Measurements from ENCODE around the gene USP47.
A peak's percentile ranks its signal among the peaks of the same experiment; 100 is the strongest.

The USP47 gene

DNA sequence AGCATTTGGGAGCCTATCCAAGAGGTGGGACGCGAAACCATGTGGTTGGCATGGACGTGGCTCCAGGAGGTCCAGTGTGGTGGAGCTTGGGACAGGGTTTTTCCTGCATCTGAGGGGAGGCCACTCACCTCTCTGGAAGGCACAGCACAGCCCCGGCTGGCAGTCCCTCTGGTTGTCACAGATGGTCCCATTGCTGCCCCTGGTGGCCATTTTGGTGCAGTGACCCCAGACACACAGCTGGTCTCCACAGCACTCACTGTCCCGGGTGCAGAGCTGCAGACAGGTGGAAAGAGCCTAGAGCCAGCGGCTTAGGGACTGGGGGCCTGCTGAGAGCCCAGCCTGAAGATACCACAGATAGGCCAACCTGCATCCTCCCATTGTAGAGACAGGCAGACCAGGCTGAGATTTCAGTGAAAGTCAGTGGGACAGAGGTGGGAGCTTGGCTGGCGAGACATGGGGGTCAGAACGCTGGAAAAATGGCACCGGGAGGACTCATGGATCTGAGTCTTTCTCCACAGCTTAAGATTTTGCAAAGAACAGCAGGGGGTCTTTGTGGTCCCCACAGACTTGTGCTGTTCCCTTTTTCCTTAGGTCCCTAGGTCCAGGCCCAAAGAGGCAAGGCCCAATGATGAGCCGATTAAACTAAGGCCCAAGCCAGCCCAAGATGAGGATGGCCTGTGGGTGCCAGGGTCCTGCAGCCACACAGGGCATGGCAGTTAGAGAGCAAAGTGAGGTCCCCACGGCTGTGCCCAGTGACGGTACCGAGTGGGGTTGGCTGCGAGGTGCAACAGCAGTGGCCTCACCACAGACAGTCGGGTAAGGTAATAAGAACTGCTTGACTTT is 125.3 kb downstream of the USP47 start:
- no peaks in the 10 kb centered on the region for H3K27me3 Mint-ChIP-seq
- peak; percentile 77 for DNase-seq
- peaks cover 2% of the 10 kb centered on the region for H3K4me1 Mint-ChIP-seq (ENCODE audit: low read depth)
- no peaks in the 10 kb centered on the region for H3K36me3 Mint-ChIP-seq (ENCODE audit: low read depth)
- H3K4me3 Mint-ChIP-seq: no peak overlapping the region
- H3K27ac Mint-ChIP-seq: no peak overlapping the region
- H3K9me3 Mint-ChIP-seq: no peaks in the 10 kb centered on the region

DNA sequence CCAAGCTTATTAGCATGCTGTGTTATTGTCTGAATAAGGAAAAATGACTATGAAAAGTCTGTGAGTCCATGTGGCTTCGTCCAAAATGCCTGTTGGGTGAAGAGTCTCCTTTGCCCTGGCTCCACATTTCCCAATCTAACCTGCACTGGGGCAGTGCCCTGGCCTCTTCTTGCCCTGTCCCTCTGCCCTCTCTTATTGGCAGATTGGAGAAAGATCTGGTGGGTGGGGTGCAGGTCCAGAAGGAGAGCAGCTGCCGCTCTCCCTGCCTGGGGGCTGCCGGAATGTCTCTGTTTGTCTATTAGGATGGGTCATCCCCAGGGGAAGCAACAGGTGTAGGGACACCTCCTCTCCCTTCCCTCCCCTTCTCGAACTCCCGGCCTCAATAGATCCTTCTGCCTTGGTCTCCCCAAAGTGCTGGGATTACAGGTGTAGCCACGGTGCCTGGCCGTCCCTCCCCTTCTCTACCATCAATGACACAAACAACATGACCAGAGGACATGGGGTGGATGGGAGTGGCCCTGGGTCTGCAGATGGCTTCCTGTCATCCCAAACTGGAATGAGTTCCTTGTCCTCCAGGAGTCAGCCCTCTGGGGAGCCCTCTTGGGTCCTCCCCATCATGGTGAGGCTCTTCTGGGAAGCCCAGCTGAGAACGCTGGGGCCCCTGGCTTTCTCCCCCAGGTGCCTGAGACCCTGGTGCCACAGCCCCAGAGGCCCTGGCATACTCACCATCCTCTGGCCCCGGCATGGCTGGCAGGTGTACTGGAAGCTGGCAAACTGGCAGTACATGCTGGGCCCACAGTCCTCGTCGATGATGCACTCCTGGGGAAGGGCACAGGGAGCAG is 126.1 kb downstream of the USP47 start:
- H3K27ac Mint-ChIP-seq: no peak overlapping the region
- no peaks in the 10 kb centered on the region for H3K36me3 Mint-ChIP-seq (ENCODE audit: low read depth)
- no peak overlapping the region for H3K4me3 Mint-ChIP-seq
- no peaks in the 10 kb centered on the region for H3K27me3 Mint-ChIP-seq
- no peaks in the 10 kb centered on the region for H3K9me3 Mint-ChIP-seq
- DNase-seq: no peak
- H3K4me1 Mint-ChIP-seq (ENCODE audit: low read depth): peaks cover 2% of the 10 kb centered on the region

DNA sequence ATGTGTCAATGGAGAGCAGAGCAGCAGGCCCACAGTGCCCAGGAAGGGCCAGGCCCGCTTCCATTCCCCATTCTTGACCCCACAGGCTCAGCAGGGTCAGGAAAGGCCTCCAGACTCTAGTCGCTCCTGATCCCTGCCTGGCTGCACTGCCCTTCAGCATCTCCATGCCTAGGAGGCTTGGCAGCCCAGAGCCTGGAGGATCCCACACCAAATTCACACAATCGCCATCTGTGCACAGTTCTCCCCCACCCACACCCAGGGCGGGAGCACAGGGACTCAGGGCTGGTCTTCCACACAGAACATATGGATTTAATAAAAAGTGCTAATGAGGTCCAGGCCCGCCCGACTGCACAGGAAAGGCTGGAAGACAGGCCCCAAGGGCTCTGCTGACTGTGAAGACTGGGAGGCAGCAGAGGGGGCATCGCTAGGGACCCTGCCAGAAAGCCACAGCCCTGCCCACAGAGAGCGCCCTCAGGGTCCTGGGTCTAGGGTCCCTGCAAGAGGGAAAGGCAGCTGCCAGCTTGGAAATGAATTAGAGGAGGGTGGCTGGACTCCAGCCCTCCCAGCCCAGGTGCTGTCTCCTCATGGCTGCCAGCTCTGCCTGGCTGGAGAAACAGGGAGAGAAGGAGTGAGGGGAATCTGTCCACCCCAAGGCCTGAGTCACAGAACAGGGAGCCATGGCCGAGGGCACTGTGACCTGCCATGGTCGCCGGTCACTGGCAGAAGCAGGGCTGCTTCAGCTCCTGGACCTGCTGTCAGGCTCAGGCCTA is 126.9 kb downstream of the USP47 start:
- DNase-seq: no peak
- Mint-ChIP-seq H3K27me3 (no peaks in the 10 kb centered on the region), H3K9me3 (no peaks in the 10 kb centered on the region), H3K27ac (no peak overlapping the region), H3K36me3 (ENCODE audit: low read depth) (no peaks in the 10 kb centered on the region), H3K4me3 (no peak overlapping the region), H3K4me1 (ENCODE audit: low read depth) (peaks cover 2% of the 10 kb centered on the region)

DNA sequence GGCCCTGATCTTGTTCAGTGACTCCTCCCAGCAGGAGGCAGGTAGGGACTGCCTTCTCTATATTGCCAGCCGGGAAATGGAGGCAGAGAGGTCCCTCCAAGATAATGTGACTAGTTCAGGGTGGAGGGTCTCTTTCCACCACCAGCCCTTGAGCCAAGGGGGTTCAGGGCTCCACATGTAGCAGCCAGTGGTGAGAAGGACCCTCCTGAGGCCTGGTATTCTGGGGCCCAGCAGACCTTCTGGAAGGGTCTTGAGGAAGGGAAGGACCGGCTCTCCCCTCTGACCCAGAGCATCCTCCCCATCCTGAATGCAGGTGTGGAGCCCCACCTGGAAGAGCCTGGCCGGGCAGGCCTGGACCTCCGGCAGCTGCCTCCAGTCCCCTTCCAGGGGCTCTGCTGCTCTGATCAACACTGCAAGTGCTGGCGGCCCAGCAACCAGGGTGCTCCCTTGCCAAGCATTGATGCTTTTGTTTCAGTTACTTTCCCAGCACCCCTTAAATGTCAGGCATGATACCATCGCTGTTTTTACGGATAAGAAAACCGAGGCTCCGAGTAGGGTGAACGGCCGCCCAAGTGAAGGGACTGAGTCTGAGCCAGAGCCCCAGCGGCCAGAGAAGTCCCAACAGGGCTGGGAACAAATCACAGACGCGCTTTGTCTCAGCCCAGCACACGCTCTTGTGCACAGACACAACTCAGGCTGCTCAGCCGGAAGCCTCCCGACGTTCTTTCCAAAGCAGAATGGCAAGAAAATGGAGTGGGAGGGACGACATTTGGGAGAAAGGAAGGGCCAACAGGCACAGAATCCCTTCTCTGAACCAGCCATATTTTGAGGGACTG is 127.8 kb downstream of the USP47 start:
- no peaks in the 10 kb centered on the region for H3K9me3 Mint-ChIP-seq
- DNase-seq: no peak
- no peak overlapping the region for H3K4me3 Mint-ChIP-seq
- no peaks in the 10 kb centered on the region for H3K27me3 Mint-ChIP-seq
- peaks cover 2% of the 10 kb centered on the region for H3K4me1 Mint-ChIP-seq (ENCODE audit: low read depth)
- no peak overlapping the region for H3K27ac Mint-ChIP-seq
- no peaks in the 10 kb centered on the region for H3K36me3 Mint-ChIP-seq (ENCODE audit: low read depth)

DNA sequence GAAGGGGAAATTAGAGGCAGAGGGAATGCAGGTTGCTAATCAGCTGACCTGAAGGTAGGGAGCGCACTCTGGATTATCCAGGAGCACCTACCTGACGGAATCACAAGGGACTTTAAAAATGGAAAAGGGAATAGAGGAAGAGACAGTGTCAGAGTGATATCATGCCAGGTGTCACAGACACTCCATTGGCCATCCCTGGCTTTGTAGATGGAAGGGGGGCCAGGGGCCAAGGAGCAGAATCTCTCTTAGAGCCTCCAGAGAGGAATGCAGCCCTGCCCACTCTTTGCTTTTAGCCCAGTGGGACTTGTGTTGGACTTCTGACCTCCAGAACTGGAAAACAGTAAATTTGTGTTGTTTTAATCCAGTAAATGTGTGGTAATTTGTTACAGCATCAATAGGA is 128.8 kb downstream of the USP47 start:
- Mint-ChIP-seq H3K9me3 (no peaks in the 10 kb centered on the region), H3K4me3 (no peak overlapping the region), H3K4me1 (ENCODE audit: low read depth) (peaks cover 9% of the 10 kb centered on the region), H3K27ac (no peak overlapping the region), H3K36me3 (ENCODE audit: low read depth) (no peaks in the 10 kb centered on the region), H3K27me3 (no peaks in the 10 kb centered on the region)
- DNase-seq: no peak

DNA sequence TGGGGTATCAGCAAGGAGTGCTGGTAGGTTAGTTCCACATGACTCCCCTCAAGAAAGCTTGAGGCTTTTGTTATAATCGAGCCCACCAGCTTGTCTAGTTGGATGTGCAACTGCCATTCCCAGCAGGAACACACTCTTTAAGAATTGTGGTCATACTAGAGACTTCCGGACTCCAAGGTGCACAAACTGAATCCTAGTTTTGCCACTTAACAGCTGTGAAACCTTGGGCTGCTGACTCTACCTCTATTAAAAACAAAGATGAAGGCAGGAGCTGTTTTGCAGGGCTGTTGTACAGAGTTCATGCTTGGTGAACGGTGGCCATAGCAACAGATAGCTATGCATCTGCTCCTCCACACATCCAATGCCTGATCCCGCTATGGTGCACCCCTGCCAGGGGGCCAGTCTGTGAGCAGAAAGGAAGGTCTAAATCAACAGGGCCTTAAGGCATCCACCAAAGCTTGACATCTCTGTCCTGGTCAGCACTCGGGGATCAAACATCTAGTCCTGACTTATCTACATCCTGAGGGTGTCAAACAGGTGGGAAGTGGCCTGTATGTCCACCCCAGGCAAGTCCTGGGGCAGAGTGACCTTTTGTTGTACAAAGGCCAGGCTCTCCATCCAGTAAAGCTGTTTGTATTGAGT is 130.3 kb downstream of the USP47 start:
- Mint-ChIP-seq H3K36me3 (ENCODE audit: low read depth) (no peaks in the 10 kb centered on the region), H3K9me3 (no peaks in the 10 kb centered on the region), H3K4me1 (ENCODE audit: low read depth) (peaks cover 8% of the 10 kb centered on the region), H3K4me3 (no peak overlapping the region), H3K27me3 (no peaks in the 10 kb centered on the region), H3K27ac (no peak overlapping the region)
- no peak for DNase-seq

DNA sequence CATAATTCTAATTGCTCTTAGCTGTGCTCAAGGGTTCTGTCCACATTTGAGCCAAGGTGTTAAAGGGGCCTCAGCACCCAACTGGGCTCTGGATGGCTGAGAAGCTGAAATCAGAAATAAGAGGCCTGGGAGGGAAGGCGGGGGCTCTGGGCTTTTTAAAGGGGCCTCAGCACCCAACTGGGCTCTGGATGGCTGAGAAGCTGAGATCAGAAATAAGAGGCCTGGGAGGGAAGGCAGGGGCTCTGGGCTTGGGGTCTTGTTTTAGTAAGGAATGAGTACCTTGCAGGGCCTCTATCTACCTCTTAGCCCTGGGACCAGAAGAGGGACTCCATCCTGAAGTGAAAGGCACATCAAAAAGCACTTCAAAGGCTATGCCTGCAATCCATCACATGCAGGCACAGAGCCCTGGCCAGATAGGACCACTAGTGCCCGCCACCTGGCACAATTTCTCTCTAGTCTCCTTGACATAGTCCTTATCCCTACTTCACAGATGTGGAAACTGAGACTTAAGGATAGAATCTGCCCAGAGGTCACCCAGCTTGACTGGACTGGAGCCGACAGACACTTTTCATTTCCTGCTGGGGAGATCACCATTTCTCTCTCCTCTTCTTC is 131.1 kb downstream of the USP47 start:
- DNase-seq: no peak
- Mint-ChIP-seq H3K36me3 (ENCODE audit: low read depth) (no peaks in the 10 kb centered on the region), H3K4me1 (ENCODE audit: low read depth) (peaks cover 8% of the 10 kb centered on the region), H3K9me3 (no peaks in the 10 kb centered on the region), H3K4me3 (no peak overlapping the region), H3K27me3 (no peaks in the 10 kb centered on the region), H3K27ac (no peak overlapping the region)

DNA sequence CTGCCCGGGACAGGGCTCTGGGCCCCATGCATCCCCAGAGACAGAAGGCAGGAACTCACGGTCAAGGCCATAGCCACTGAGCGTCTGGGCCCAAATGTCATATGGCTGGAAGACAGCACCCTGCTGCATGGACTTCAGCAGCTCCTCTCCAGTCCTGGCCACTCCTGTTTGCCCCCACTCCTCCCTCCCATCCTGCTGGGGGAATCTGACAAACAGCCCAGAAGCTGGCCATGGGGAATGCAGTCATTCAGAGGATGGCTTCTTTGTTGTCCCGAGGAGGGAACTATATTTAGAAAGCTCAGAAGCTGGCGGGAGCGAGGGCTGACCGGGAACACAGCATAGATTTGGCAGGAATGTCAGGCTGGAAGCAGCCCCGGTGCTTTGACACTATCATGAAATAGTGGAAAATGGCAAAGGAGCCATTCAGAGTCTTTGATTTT is 131.6 kb downstream of the USP47 start:
- Mint-ChIP-seq H3K4me1 (ENCODE audit: low read depth) (peaks cover 8% of the 10 kb centered on the region), H3K9me3 (no peaks in the 10 kb centered on the region), H3K36me3 (ENCODE audit: low read depth) (no peaks in the 10 kb centered on the region), H3K4me3 (no peak overlapping the region), H3K27me3 (no peaks in the 10 kb centered on the region), H3K27ac (no peak overlapping the region)
- DNase-seq: no peak

DNA sequence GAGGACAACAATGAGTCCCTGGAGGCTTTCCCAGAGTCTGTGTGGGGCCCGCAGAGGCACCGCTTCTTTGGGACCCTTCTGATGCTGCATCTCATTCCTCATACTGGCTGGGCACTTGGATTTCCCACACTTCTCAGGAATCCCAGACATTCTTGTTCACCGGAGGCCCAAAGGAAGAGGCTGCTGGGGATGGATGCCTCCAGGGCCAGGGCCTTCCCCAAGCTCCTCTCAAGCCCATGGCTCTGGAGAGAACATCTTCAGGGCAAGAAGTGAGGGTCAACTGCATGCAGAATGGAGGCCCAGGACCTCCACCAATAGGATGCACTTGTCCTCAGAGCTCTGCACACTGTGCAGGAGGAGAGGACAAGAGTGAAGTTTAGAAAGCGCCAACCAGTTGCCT is 132.1 kb downstream of the USP47 start:
- Mint-ChIP-seq H3K27me3 (no peaks in the 10 kb centered on the region), H3K4me3 (no peak overlapping the region), H3K9me3 (no peaks in the 10 kb centered on the region), H3K4me1 (ENCODE audit: low read depth) (peaks cover 8% of the 10 kb centered on the region), H3K27ac (no peak overlapping the region), H3K36me3 (ENCODE audit: low read depth) (no peaks in the 10 kb centered on the region)
- no peak for DNase-seq

DNA sequence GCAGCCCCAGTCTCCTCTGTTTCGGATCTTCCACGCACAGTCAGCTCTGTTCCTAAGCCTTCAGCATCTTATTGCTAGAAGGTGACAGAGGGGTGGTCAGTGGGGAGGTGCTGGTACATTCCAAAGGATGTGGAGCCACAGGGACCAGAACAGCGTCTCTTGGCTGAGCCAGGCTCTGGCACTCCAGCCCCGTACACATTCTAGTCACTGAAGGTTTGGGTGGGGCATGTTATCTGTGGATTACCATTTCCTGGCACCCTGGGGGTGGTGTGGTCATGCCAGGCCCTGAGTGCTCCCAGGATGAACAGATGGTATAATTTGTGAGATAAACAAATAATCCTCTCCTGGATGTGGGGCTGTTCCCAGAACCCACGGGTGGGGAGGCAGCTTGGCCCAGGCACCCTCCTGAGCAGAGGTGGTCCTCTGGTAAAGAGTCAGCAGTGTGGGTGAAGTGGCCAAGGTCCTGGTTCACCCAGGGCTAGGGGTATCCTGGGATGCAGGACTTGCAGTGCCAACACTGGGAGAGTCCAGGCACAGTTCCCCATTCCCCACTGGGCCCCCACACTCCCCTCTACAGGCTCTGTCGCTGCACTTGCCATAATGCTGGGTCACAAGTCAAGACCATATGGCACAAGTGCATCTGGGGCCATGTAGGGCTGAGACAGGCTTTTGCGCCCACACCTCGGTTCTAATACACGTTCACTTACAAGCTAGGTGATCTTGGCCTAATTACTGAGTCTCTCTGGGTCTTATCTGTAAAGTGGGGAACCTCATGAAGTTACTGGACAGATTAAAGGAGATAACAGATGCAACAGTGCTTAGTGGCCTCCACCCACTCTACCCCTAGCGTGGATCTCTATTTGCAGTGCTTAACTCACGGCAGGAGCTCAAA is 133.7 kb downstream of the USP47 start:
- H3K27me3 Mint-ChIP-seq: no peaks in the 10 kb centered on the region
- no peaks in the 10 kb centered on the region for H3K36me3 Mint-ChIP-seq (ENCODE audit: low read depth)
- H3K27ac Mint-ChIP-seq: no peak overlapping the region
- H3K4me3 Mint-ChIP-seq: no peak overlapping the region
- H3K4me1 Mint-ChIP-seq (ENCODE audit: low read depth): peaks cover 8% of the 10 kb centered on the region
- no peak for DNase-seq
- H3K9me3 Mint-ChIP-seq: no peaks in the 10 kb centered on the region

DNA sequence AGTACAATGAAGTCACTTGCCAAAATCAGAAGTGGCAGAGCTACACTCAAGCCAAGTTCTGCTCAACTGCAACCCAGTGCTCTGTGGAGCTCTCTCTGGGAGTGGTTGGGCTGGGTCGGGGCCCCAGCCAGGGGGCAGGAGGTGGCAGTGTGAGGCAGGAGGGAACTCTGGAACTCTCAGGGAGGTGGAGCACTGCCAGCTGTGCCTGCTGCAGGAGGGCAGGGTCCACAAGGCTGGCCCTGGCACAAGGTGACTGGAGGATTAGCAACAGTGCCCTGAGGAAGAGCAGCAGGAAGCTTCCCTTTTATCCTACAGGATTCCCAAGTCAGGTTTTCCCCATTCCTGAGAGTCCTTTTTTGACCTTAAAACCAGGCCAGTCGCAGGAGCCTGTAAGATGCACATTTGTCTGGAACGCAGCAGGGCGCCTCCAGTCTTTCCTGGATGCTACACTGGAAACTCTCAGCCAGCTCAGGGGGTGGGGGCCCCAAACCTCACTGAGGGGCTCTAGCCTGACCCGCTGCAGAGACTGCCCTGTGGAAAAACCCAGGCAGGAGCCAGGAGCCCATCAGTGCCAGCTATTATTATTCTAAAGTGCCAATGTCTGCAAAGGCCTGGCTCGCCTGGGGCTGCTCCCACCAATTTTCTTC is 134.8 kb downstream of the USP47 start:
- no peak overlapping the region for H3K27ac Mint-ChIP-seq

DNA sequence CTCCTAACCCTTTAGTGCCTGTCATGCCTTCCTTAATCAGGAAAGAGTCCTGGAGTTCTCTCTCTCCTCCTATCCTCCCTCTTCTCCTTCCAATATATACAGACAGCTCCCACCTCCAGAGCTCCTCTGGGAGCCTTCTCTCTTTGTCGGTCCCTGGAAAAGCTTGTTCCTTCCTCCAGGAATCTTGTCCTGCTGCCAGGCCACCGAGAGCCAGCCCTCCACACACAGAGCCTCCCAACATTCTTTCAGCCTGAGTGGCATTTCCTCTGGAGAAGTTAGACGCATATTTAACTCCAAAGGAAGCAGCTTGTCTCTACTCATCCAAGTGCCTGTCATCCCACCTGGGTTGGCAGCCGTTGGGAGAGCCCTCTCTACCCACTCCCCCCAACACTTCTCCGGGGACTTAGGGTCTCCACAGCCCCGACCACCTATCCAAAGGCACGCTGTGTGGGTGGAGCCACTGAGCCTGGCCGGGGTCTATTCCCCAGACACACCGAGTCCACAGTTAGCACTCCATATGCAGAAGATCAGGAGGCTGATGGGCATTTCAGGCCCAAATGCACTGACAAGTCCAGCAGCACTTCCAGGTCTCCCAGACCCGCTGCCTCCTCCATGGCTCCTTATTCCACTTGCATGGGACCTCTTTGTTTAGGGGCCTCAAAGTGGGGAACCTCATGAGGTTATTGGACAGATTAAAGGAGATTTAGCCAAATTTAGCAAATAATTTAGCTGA is 135.6 kb downstream of the USP47 start:
- DNase-seq: no peak
- Mint-ChIP-seq H3K27me3 (no peaks in the 10 kb centered on the region), H3K27ac (no peak overlapping the region), H3K4me3 (no peak overlapping the region), H3K36me3 (ENCODE audit: low read depth) (no peaks in the 10 kb centered on the region), H3K4me1 (ENCODE audit: low read depth) (peaks cover 8% of the 10 kb centered on the region), H3K9me3 (no peaks in the 10 kb centered on the region)

More for the DNA sequence above, 134.8 kb downstream of the USP47 start:
- no peak overlapping the region for H3K4me3 Mint-ChIP-seq
- no peaks in the 10 kb centered on the region for H3K27me3 Mint-ChIP-seq
- peaks cover 8% of the 10 kb centered on the region for H3K4me1 Mint-ChIP-seq (ENCODE audit: low read depth)
- H3K36me3 Mint-ChIP-seq (ENCODE audit: low read depth): no peaks in the 10 kb centered on the region
- DNase-seq: no peak
- H3K9me3 Mint-ChIP-seq: no peaks in the 10 kb centered on the region
